NCI-H748 (cell line): ENCODE measurements around the gene ABLIM2.
"Not testable (repeated sequence)": the region's sequence is repeated elsewhere in the genome, so short reads cannot be mapped to it uniquely, and the experiment has no call there.

Experiments
- DNase-seq: peaks from one replicate; lab custom pipeline; 2025; ENCODE audit not compliant: unreplicated experiment; lab: John Stamatoyannopoulos, UW

ABLIM2 gene

DNA sequence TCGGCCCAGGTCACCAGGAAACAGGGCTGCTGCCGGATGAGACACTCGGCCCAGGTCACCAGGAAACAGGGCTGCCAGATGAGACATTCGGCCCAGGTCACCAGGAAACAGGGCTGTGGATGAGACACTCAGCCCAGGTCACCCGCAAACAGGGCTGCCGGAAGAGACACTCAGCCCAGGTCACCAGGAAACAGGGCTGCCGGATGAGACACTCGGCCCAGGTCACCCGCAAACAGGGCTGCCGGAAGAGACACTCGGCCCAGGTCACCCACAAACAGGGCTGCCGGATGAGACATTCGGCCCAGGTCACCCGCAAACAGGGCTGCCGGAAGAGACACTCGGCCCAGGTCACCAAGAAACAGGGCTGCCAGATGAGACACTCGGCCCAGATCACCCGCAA, 240.4 kb downstream of the ABLIM2 start:
- DNase-seq = not testable (repeated sequence)

DNA sequence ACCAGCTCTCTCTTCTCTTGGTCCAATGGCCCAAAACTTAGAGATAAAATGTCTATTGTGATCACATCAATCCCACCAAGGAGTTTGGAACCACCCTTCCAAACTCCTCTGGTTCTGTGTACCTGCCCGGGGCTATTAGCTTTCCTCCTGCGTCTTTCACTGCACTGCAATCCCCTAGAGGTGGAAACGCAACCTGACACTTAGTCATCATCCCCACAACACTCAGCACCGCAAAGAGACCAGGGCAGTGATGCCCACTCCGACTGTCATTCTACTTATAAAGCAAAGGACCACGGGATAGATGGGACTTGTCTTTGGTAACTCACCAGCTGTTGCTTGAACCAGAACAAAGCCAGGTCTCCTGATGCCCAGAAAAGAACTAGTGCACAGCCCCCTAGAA, 240.9 kb downstream of the ABLIM2 start:
- DNase-seq = peak; percentile 27

GRCh38 chr4:7915875-7916242, 242.8 kb downstream of the ABLIM2 start:
- no peak for DNase-seq
